HUES6 (cell line): ENCODE data around the gene HTR1D.

ENCODE experiments used
- H3K27ac ChIP-seq: 2 replicates; pipeline ENCODE4 v1.7.0; 2013; ENCODE audit warnings: low read depth, mild to moderate bottlenecking, low read length, inconsistent platforms
- H3K27me3 ChIP-seq: 2 replicates; pipeline ENCODE4 v1.6.1; 2013; ENCODE audit warnings: low read length; ENCODE audit not compliant: control insufficient read depth, insufficient read depth
- H3K36me3 ChIP-seq: 2 replicates; pipeline ENCODE4 v1.6.1; 2013; ENCODE audit warnings: low read length; ENCODE audit not compliant: control insufficient read depth, insufficient read depth
- H3K4me1 ChIP-seq: 2 replicates; pipeline ENCODE4 v1.6.1; 2013; ENCODE audit warnings: low read length; ENCODE audit not compliant: control insufficient read depth, insufficient read depth
- H3K4me3 ChIP-seq: 2 replicates; pipeline ENCODE4 v1.5.1; 2013; ENCODE audit warnings: low read depth, low read length
- H3K9ac ChIP-seq: one replicate; pipeline ENCODE4 v1.6.1; 2013; ENCODE audit warnings: mild to moderate bottlenecking, low read length
- H3K9me3 ChIP-seq: 2 replicates; pipeline ENCODE4 v1.6.1; 2013; ENCODE audit warnings: low read depth, low read length; ENCODE audit not compliant: control insufficient read depth, insufficient read depth

HTR1D gene

DNA sequence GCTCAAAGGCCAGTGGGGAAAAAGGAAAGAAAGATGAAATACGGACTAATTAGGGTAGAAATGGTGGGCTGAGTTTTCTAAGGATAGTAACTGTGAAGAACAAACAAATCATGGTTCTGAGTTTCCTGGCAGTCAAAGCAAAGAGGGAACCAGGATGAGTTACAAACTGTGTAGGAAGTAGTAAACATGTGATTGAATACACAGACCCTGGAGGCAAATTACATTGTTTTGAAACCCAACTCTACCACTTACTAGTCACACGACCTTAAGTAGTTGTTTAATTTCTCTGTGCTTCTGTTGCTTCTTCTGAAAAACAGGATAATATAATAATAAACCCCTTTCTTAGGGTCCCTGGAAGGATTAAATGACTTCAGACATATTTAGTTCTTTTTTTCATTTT lies 37.4 kb downstream of the HTR1D start:
- Histone ChIP-seq H3K36me3 (no peaks in the 10 kb centered on the region), H3K4me1 (peaks cover 11% of the 10 kb centered on the region; the same call in 1 of the 2 replicates), H3K27me3 (peaks cover 47% of the 10 kb centered on the region), H3K4me3 (no peak overlapping the region), H3K27ac (no peak overlapping the region), H3K9ac (no peak overlapping the region), H3K9me3 (no peaks in the 10 kb centered on the region)

DNA sequence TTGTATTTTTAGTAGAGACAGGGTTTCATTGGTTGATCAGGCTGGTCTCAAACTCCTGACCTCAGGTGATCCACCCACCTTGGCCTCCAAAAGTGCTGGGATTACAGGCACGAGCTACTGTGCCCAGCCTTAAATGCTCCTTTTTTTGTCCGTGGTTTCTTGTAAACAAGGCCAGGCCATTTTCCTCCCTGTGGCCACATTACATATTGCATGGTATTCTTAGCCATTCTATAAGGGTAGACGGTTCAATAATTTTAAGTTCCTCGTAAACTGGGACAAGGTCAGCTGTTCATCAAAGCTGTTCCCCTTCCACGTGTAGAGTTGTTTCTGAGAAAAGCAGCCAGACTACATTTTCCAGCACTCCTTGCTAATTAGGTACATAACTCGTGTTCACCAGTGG lies 38.4 kb downstream of the HTR1D start:
- no peak overlapping the region for H3K9ac ChIP-seq
- no peak overlapping the region for H3K4me3 ChIP-seq
- peaks cover 44% of the 10 kb centered on the region for H3K27me3 ChIP-seq

GRCh38 chr1:23178414-23178813 lies 38.9 kb downstream of the HTR1D start:
- Histone ChIP-seq H3K27me3 (peaks cover 43% of the 10 kb centered on the region), H3K4me1 (peaks cover 11% of the 10 kb centered on the region; the same call in 1 of the 2 replicates), H3K4me3 (peak overlapping the region; percentile 58; the same call in 1 of the 2 replicates), H3K27ac (no peak overlapping the region), H3K36me3 (no peaks in the 10 kb centered on the region), H3K9ac (no peak overlapping the region), H3K9me3 (no peaks in the 10 kb centered on the region)

More for the DNA sequence above, 38.4 kb downstream of the HTR1D start:
- H3K27ac ChIP-seq = no peak overlapping the region
- no peaks in the 10 kb centered on the region for H3K36me3 ChIP-seq
- peaks cover 11% of the 10 kb centered on the region; the same call in 1 of the 2 replicates for H3K4me1 ChIP-seq
- no peaks in the 10 kb centered on the region for H3K9me3 ChIP-seq

DNA sequence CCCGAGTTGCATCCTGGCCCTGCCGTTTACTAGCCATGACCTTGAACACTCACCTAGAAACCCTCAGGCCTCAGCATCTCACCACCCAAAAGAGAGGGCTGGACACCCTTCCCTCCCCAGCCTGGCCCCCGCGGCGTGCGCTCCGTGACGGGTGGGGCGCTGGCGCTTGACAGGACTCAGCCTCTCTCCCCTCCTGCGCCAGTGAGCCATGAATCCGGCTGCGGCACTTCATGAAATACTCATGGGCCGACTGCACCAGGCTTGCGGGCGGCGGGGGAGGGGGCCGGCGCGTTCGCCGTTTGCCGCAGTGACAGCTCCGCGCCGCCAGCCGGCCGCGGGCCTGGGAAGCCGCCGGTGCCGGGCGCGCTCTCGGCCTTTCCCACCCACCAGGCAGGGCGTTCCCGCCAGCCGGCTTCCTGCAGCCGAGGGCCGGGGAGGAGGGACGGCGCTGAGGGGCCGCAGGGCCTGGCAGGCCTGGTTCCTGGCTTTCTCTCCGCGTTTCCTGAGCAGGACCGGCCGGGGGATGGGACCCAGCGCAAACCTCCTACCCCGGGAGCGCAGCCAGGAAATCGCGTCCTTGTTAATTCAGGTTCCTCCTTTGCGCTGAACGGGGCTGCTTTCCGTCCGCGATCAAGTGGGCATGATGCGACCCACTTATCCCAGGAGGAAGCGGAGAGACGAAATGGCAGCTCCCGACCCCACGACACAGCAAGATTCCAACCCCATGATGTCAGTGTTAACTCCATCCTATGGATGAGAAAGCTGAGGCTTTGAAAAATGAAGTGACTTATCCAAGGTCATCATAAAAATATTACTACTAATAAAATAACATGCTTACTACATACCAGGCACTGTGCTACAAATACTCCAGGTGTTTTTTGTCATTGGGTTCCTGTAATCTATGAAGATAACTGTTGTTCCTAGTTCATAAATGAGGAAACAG lies 39.6 kb downstream of the HTR1D start:
- Histone ChIP-seq H3K4me1 (peaks cover 11% of the 10 kb centered on the region; the same call in 1 of the 2 replicates), H3K36me3 (no peaks in the 10 kb centered on the region), H3K27ac (no peak overlapping the region), H3K9me3 (no peaks in the 10 kb centered on the region), H3K4me3 (peak overlapping the region; percentile 58), H3K9ac (peak overlapping the region; percentile 73), H3K27me3 (peaks cover 39% of the 10 kb centered on the region)

DNA sequence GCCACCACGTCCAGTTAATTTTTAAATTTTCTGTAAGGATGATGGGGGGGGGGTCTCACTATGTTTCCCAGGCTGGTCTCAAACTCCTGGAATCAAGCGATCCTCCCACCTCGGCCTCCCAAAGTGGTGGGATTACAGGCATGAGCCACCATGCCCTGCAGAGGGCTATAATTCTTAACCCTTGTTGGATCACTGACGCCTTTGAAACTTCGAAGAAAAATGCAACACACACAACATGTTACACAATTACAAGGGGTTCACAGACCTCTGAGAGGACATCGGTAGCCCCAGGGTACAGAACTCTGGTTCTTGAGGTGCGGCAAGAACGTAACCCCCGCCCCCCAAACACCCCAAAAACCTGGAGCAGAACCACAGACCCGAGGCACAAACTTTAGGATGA lies 40.3 kb downstream of the HTR1D start:
- peak overlapping the region; percentile 58 for H3K4me3 ChIP-seq
- H3K36me3 ChIP-seq = no peaks in the 10 kb centered on the region
- H3K9me3 ChIP-seq = no peaks in the 10 kb centered on the region
- peaks cover 39% of the 10 kb centered on the region for H3K27me3 ChIP-seq
- H3K9ac ChIP-seq = peak overlapping the region; percentile 54
- peaks cover 11% of the 10 kb centered on the region; the same call in 1 of the 2 replicates for H3K4me1 ChIP-seq
- H3K27ac ChIP-seq = no peak overlapping the region

GRCh38 chr1:23174426-23175110 lies 42.7 kb downstream of the HTR1D start:
- H3K27me3 ChIP-seq = peaks cover 39% of the 10 kb centered on the region
- no peaks in the 10 kb centered on the region for H3K36me3 ChIP-seq
- H3K9me3 ChIP-seq = no peaks in the 10 kb centered on the region
- no peak overlapping the region for H3K27ac ChIP-seq
- no peak overlapping the region for H3K9ac ChIP-seq
- no peak overlapping the region for H3K4me3 ChIP-seq
- peaks cover 19% of the 10 kb centered on the region; the same call in 1 of the 2 replicates for H3K4me1 ChIP-seq

GRCh38 chr1:23171181-23171755 lies 46.0 kb downstream of the HTR1D start:
- Histone ChIP-seq H3K4me3 (no peak overlapping the region), H3K27ac (no peak overlapping the region), H3K36me3 (no peaks in the 10 kb centered on the region), H3K9ac (no peak overlapping the region), H3K4me1 (peaks cover 14% of the 10 kb centered on the region; the same call in 1 of the 2 replicates), H3K9me3 (no peaks in the 10 kb centered on the region), H3K27me3 (peaks cover 7% of the 10 kb centered on the region; the same call in 1 of the 2 replicates)

DNA sequence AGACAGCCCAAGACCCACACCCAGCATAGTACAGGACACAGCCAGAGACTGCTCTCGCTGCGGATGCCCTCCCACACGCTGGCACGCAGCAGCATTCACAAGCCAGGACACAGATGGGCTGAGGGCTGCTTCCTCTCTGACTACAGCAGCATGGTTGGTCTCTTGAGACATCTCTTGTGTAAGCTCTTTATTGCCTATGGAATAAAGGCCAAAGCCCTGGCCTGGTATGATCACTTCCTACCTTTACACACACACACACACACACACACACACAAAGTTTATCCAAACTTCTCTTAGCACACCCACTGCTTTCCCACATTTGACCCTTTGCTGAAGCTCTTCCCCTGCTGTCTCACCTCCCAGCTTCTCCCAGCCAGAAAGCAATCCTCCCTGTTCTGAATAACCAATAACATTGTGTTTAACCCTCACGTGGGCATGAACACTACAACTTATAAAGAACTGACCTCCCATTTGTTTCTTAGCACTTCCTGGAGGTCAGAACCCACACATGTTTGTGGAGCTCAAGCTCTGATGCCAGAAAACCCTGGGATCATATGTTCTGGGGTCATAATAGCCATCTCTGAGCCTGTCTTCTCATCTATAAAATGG lies 47.5 kb downstream of the HTR1D start:
- peak overlapping the region; percentile 32 for H3K9ac ChIP-seq
- H3K27ac ChIP-seq = no peak overlapping the region

DNA sequence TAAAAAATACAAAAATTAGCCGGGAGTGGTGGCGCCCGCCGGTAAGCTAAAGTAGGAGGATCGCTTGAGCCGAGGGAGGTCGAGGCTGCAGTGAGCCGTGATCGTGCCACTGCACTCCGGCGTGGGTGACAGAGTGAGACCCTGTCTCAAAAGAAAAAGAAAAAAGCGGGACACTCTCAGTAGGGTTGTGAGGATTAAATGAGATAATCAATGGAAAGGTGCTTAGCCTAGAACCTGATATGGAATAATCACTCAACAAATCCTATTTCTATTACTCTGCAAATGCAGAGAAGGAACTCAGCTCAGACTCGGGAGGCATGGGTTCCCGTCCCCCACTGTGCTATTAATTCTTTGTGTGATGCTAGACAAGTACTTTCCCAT lies 48.1 kb downstream of the HTR1D start:
- H3K4me1 ChIP-seq = peaks cover 14% of the 10 kb centered on the region; the same call in 1 of the 2 replicates
- no peak overlapping the region for H3K27ac ChIP-seq
- H3K9me3 ChIP-seq = no peaks in the 10 kb centered on the region
- no peaks in the 10 kb centered on the region for H3K27me3 ChIP-seq
- peak overlapping the region; percentile 99 for H3K4me3 ChIP-seq
- H3K9ac ChIP-seq = peak overlapping the region; percentile 32
- H3K36me3 ChIP-seq = no peaks in the 10 kb centered on the region

More for the DNA sequence above, 47.5 kb downstream of the HTR1D start:
- H3K4me1 ChIP-seq = peaks cover 14% of the 10 kb centered on the region; the same call in 1 of the 2 replicates
- no peaks in the 10 kb centered on the region for H3K9me3 ChIP-seq
- no peaks in the 10 kb centered on the region for H3K36me3 ChIP-seq
- H3K27me3 ChIP-seq = no peaks in the 10 kb centered on the region
- H3K4me3 ChIP-seq = peak overlapping the region; percentile 99

- H3K9ac ChIP-seq = peak within 1 kb of the TSS; percentile 94
- peak within 1 kb of the TSS; percentile 94; the same call in 1 of the 2 replicates for H3K27ac ChIP-seq
- H3K36me3 ChIP-seq = no peaks in the 10 kb centered on the region
- no peaks in the 10 kb centered on the region for H3K9me3 ChIP-seq
- peaks cover 15% of the 10 kb centered on the region; the same call in 1 of the 2 replicates for H3K4me1 ChIP-seq
- peak within 1 kb of the TSS; percentile 99 for H3K4me3 ChIP-seq
- no peaks in the 10 kb centered on the region for H3K27me3 ChIP-seq
Observed at GRCh38 chr1:23168445-23169194, 48.7 kb downstream of the HTR1D start, which contains the start of gene LUZP1. TSS of gene LUZP1 (minus strand) at chr1:23168856.
